Activated T-helper 1 cell treated with Interleukin-2 at 50 U/mL for 16 hours (primary cell): Measurements from ENCODE around the gene ATP5ME.

Experiments
- DNase-seq: peaks from one replicate; pipeline ENCODE4 v3.0.0-alpha.2; 2020; ENCODE audit warnings: low read depth

The ATP5ME gene

GRCh38 chr4:634599-634985 lies 39.5 kb downstream of the ATP5ME start:
- DNase-seq = no peak

DNA sequence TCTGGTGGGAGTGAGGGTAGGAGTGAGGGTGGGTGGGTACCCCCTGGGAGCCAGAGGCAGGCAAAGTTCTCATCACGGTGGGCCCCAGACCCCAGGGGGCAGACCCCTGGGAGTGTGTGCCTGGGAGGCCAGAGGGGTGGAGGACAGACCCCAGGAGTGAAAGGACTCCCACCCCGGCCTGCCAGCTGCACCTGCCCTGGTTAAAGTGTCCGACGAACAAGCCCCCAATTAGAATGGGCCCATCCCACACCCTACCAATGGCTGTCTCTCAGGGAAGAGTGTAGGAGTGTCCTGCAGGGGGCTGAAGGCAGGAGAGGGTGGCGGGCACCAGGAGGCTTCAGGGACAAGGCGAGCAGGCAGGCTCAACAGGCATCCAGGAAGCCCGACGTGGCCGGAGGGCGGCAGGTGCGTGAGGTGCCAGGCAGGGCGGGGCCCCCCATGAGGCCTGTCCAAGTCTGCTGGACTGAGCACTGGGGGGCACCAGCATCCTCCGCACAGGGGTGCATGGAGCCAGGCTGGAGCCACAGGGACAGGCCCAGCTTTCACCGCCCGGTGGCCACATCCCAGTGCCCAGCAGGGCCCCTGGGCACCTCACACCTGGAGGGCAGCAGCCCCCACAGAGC lies 40.0 kb downstream of the ATP5ME start:
- no peak for DNase-seq

- no peak for DNase-seq
Observed at GRCh38 chr4:633406-633805, 40.7 kb downstream of the ATP5ME start.

GRCh38 chr4:632926-633325 lies 41.1 kb downstream of the ATP5ME start:
- no peak for DNase-seq

- no peak for DNase-seq
Observed at GRCh38 chr4:632196-632790, 41.8 kb downstream of the ATP5ME start.

DNA sequence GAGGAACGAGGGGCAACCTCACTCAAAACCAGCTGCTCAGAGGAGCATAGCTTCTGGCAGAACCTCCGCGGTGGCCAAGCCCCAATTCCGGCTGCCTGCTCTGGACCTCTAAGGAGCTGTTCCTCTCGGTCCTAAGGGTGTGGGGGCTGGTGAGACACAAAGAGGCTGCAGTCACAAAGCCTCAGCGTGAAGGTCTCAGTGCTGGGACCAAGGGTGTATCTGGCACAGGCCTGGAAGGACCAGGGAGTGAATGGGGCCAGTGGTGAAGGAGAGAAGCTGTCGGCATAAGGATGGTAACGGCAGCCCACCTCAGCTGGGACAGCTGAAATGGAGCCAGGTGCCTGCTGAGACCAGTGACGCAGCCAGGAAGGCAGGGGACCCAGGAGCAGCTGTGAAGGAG lies 43.4 kb downstream of the ATP5ME start:
- DNase-seq = no peak

DNA sequence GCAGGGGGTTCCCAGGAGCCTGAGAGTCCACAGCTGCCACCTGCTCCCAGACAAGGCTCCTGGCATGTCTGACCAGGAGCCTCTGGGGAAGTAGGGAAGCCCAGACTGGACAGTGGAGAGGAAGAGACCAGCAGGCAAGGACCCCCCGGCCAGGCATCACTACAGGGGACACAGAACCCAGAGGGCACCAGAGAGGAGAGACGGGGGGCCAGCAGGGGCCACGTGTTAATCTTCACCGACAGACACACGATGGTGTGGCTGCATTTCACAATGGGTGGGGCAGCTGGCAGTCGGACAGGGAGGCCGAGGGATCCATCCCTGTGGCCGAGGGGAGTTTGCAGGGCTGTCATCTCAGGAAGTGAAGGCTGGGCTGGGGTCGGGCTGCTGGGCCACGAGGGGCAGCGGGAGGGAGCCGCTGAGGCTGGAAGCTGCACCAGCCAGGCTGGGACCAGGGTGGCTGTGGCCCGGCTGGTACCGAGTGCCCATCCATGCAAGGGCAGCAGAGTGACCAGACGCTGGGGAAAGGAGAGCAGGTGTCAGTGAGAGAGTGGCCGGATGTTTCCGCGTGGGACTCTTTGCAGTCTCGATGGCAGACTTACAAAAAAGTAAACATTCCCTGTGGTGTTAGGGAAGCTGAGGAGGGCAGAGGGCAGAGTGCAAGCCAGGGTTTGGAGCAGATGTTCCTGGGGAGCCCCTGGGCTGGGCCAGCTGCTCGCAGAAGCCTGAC lies 44.0 kb downstream of the ATP5ME start:
- no peak for DNase-seq

DNA sequence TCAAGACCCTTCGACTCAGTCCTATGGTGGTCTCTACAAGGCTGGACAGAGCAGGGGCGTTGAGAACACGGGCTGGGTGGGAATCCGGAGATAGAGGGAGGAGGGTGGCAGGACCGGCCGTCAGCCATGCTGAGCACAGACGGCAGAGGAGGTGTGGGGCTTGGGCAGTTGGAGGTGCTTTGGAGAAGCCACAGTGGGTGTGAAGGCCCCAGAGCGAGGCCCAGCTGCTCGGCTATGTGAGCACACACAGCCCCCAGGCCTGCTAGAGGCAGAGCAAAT lies 44.5 kb downstream of the ATP5ME start:
- no peak for DNase-seq

DNA sequence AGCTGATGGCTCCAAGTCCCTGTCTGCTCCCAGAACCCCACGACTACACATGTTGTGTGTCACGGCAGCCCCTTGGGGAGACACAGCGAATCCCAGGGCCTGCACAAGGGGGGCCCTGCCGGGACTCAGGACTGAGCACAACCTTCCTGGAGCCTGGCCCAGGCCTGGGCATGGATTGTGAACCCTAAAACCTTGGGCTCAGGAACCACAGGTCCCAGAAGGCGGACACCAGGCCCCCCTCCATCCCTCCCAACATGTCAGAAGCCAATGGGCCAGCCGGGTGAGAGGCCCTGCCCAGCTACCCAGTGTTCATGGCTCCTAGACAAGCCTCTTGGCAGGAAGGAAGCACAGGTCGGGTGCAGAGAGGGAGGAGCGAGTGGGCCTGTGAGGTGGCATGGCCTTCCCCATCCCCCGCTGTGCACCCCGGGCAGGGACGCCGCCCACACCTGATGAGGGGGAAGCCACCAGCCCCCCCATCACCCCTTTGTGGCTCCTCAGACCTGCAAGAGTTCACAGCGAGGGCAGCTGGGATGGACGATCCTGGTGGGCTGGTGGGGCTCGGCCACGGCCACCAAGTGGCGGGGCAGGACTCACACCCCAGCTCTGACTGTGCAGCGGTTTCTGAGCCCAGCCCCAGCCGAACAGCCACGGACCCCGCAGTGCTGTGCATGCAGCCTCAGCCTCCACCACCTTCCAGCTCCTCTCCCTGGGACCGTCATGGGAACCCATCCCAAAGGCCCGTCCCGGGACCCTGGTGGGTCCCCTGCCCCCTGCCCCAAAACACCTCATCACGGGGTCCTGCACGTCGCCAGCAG lies 45.0 kb downstream of the ATP5ME start:
- DNase-seq = no peak

DNA sequence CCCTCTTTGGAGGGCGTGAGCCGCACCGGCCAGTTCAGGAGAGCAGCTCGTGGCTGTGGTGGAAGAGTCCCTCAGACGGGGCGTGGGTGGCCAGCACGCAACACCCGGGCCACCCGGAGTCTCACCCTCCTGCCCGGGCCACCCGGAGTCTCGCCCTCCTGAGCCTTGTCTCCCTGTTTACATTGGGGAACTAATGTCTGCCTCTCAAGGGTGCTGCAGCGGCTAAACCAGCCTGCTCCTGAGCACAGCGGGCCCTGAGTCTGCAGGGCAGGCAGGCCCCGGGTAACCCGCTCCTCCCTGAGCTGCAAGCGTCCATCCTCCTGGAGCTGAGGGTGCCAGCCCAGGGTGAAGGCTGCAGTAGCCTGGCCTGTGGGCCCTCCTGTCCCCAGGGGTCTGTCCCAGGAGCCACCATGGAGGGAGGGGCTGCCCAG lies 45.8 kb downstream of the ATP5ME start:
- no peak for DNase-seq

- DNase-seq = no peak
Observed at GRCh38 chr4:627347-628125, 46.5 kb downstream of the ATP5ME start.

- DNase-seq = no peak
Observed at GRCh38 chr4:626201-627091, 47.6 kb downstream of the ATP5ME start.

GRCh38 chr4:625631-626161 lies 48.4 kb downstream of the ATP5ME start:
- DNase-seq = no peak

- DNase-seq = no peak
Observed at GRCh38 chr4:624705-625590, 49.1 kb downstream of the ATP5ME start, which contains the start of gene PDE6B. TSS of gene PDE6B (plus strand) at chr4:625573. CDS start at chr4:625627, 54 bp downstream.

- DNase-seq = no peak
Observed at GRCh38 chr4:623914-624566, 50.0 kb downstream of the ATP5ME start.

DNA sequence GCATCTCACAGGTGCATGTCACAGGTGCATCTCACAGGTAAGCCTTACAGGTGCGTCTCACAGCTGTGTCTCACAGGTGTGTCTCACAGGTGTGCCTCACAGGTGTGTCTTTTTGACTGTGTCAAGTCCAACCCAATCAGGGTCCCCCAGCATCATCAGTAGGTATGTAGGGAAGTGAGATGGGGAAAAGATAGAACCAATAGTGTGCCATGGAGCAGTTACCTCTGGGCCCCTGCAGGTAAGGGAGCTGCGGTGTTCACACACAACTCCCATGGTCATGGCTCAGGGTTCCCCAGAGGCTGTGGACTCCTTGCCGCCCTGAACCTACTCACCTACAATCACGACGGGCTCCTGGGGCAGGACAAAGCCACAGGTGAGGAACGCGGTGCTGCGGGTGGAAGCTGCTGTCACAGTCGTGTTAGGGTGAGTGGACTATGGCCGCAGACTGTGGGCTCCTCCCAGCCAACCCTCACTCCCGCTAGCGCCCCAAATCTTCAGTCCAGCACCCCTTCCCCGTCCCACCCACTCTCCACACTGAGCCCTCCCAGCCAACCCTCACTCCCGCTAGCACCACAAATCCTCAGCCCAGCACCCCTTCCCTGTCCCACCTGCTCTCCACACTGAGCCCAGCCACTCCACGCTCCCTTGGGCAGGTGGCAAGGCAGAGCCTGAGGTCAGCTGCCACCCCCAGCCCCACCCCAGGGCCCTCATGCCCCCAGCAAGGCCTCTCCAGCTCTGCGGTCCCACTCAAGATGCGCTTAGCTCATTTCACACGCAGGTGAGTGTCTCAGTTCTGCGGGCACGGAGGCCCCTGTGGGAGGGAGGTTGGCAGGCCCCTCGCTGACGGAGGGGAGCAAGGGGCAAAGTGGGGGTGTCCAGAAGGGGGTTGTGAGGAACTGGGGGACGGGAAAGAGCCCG lies 50.8 kb downstream of the ATP5ME start:
- no peak for DNase-seq
